ENCODE measurements around the gene ITIH3. TPM values are rescaled to one million over a fixed set of nuclear protein-coding genes. Genes with fewer than 3 reads are reported as not detected.

The ITIH3 gene
- polyA plus RNA-seq, 1 experiment = 1.7 TPM

- no peak for DNase-seq (ENCODE audit: low read depth)
- ChIA-PET POLR2A (no interaction called here), CTCF (interaction anchor here (3.0 kb wide), 1 partner anchor 17 kb away, joined by 9 read pairs; no protein-coding TSS in a partner anchor)
- Histone ChIP-seq H3K27me3 (ENCODE audit: control insufficient read depth, insufficient read depth, low read length) (peaks cover 23% of the 10 kb centered on the region), H3K36me3 (ENCODE audit: control insufficient read depth, insufficient read depth, low read length) (no peaks in the 10 kb centered on the region), H3K4me3 (ENCODE audit: low read depth, low read length) (no peak overlapping the region)
- no peak for TF ChIP-seq CTCF (IDR thresholded peaks at IDR 0.05; ENCODE audit: insufficient read depth, low read depth, low read length)
Measured at GRCh38 chr3:52781741-52782140, 12.9 kb upstream of the ITIH3 start.

- Histone ChIP-seq H3K36me3 (ENCODE audit: control insufficient read depth, insufficient read depth, low read length) (no peaks in the 10 kb centered on the region), H3K27me3 (ENCODE audit: control insufficient read depth, insufficient read depth, low read length) (peaks cover 23% of the 10 kb centered on the region), H3K4me3 (ENCODE audit: low read depth, low read length) (no peak overlapping the region)
- TF ChIP-seq CTCF (IDR thresholded peaks at IDR 0.05; ENCODE audit: insufficient read depth, low read depth, low read length) = no peak
- no peak for DNase-seq (ENCODE audit: low read depth)
- POLR2A ChIA-PET = no interaction called here
- CTCF ChIA-PET = no interaction called here
Measured at GRCh38 chr3:52782412-52783210, 12.0 kb upstream of the ITIH3 start.

- ChIA-PET POLR2A (no interaction called here), CTCF (interaction anchor here (0.7 to 1.6 kb wide), 2 partner anchors 10 to 12 kb away, joined by 3 to 4 read pairs; no protein-coding TSS in a partner anchor)
- peaks cover 21% of the 10 kb centered on the region for H3K27me3 ChIP-seq (ENCODE audit: control insufficient read depth, insufficient read depth, low read length)
- no peaks in the 10 kb centered on the region for H3K36me3 ChIP-seq (ENCODE audit: control insufficient read depth, insufficient read depth, low read length)
- no peak for TF ChIP-seq CTCF (IDR thresholded peaks at IDR 0.05; ENCODE audit: insufficient read depth, low read depth, low read length)
- H3K4me3 ChIP-seq (ENCODE audit: low read depth, low read length) = no peak overlapping the region
- DNase-seq (ENCODE audit: low read depth) = no peak
Measured at GRCh38 chr3:52783211-52783555, 11.4 kb upstream of the ITIH3 start.

GRCh38 chr3:52784021-52784621 is 10.5 kb upstream of the ITIH3 start:
- POLR2A ChIA-PET = interaction anchor here (0.6 kb wide), 1 partner anchor 48 kb away, joined by 3 read pairs; no protein-coding TSS in a partner anchor
- DNase-seq (ENCODE audit: low read depth) = no peak
- CTCF ChIA-PET = interaction anchor here (1.3 to 1.6 kb wide), 2 partner anchors 10 to 13 kb away, joined by 3 to 4 read pairs; no protein-coding TSS in a partner anchor
- no peaks in the 10 kb centered on the region for H3K36me3 ChIP-seq (ENCODE audit: control insufficient read depth, insufficient read depth, low read length)
- H3K4me3 ChIP-seq (ENCODE audit: low read depth, low read length) = no peak overlapping the region
- TF ChIP-seq CTCF (IDR thresholded peaks at IDR 0.05; ENCODE audit: insufficient read depth, low read depth, low read length) = no peak
- H3K27me3 ChIP-seq (ENCODE audit: control insufficient read depth, insufficient read depth, low read length) = peaks cover 18% of the 10 kb centered on the region

GRCh38 chr3:52784931-52785590 is 9.5 kb upstream of the ITIH3 start:
- H3K27me3 ChIP-seq (ENCODE audit: control insufficient read depth, insufficient read depth, low read length) = peaks cover 16% of the 10 kb centered on the region
- no peak overlapping the region for H3K4me3 ChIP-seq (ENCODE audit: low read depth, low read length)
- POLR2A ChIA-PET = interaction anchor here (0.6 kb wide), 1 partner anchor 47 kb away, joined by 3 read pairs; no protein-coding TSS in a partner anchor
- no peaks in the 10 kb centered on the region for H3K36me3 ChIP-seq (ENCODE audit: control insufficient read depth, insufficient read depth, low read length)
- no peak for TF ChIP-seq CTCF (IDR thresholded peaks at IDR 0.05; ENCODE audit: insufficient read depth, low read depth, low read length)
- no peak for DNase-seq (ENCODE audit: low read depth)
- CTCF ChIA-PET = interaction anchor here (1.3 kb wide), 1 partner anchor 9 kb away, joined by 3 read pairs; no protein-coding TSS in a partner anchor

Data from BJ (cell line).